Ovary (tissue), 9 donors: ENCODE results near the gene POMC. TPM values are rescaled to one million over a fixed set of nuclear protein-coding genes. Genes with fewer than 3 reads are reported as not detected.
"Not testable (repeated sequence)": the region's sequence is repeated elsewhere in the genome, so short reads cannot be mapped to it uniquely, and the experiment has no call there.

Experiments used
- DNase-seq, 5 donors: peaks; one replicate each; pipeline ENCODE4 v3.0.0-alpha.2; 2019 to 2020
- H3K27ac ChIP-seq, 2 donors: fragments of 200-600 bp; one replicate each; pipeline versions ENCODE4 v1.5.1 to v1.8.0; 2019 to 2022
- H3K27me3 ChIP-seq: fragments of 200-600 bp; one replicate; pipeline ENCODE4 v1.8.0; 2022
- H3K36me3 ChIP-seq: fragments of 200-600 bp; sonication (generic); one replicate; pipeline ENCODE4 v1.5.1; 2019
- H3K4me1 ChIP-seq: one replicate; pipeline ENCODE4 v1.8.1; 2013; ENCODE audit warnings: mild to moderate bottlenecking, moderate library complexity; ENCODE audit not compliant: insufficient read depth
- H3K4me3 ChIP-seq: fragments of 200-600 bp; sonication (generic); one replicate; pipeline ENCODE4 v1.5.1; 2017
- H3K9me3 ChIP-seq, 2 donors: fragments of 200-600 bp in 1 of 2; sonication (generic) in 1 of 2; one replicate each; pipeline versions ENCODE4 v1.5.1 to v1.8.1; 2013 to 2019; ENCODE audit warnings: mild to moderate bottlenecking in 1 of 2, moderate library complexity in 1 of 2
- EP300 ChIP-seq: sonication (generic); formaldehyde crosslinking; IDR thresholded peaks from one replicate; pipeline ENCODE4 v1.6.1; 2017; ENCODE audit warnings: antibody characterized with exemption
- POLR2A ChIP-seq: fragments of 450-650 bp; IDR thresholded peaks from one replicate; pipeline ENCODE4 v1.6.1; 2017; ENCODE audit warnings: antibody characterized with exemption, mild to moderate bottlenecking, moderate library complexity
- WGBS, 3 donors: extraction: QIAGEN DNeasy Blood & Tissue Kit in 1 of 3; methylation state at CpG; one replicate each; pipeline versions ENCODE4 v1.1.5 to v1.1.7; 2013 to 2017; 5-methylcytosine and 5-hydroxymethylcytosine counted together
- intact Hi-C, 4 donors: fragments of 100-400 bp; cut with DNase I; formaldehyde crosslinking; loops; one replicate each; pipeline versions ENCODE4 v1.11.0 to v1.15.1; 2022 to 2023
- polyA plus RNA-seq, 2 donors: library from polyadenylated mRNA; stranded (reverse); fragments of 200-250 nt in 1 of 2; fragments of 350-450 nt in 1 of 2; fragmentation: Illumina TruSeq in 1 of 2; extraction: RNeasy Lipid Tissue Mini Kit (QIAGEN cat#74804) in 1 of 2; gene quantifications; one replicate each; pipeline ENCODE4 v1.2.3, GENCODE V29; 2013 to 2014
- total RNA-seq, 7 donors: library from RNA; depleted of rRNA in 2 of 7; stranded (reverse); fragments of >200 nt in 2 of 7; fragmentation: NEBNext Ultra II Directional in 3 of 7; extraction: Animal tissue kit (Norgen Biotek cat#: 25700) in 3 of 7; gene quantifications; one replicate each; pipeline versions ENCODE4 v1.1.0 to v1.2.4, GENCODE V29; 2016 to 2023
- TF ChIP-seq, protein P1 (sequence below), 3 donors: fragments of 450-650 bp in 2 of 3; fragments of 200-600 bp in 1 of 3; IDR thresholded peaks; one replicate each; pipeline versions ENCODE4 v1.5.1 to v1.8.0; 2016 to 2022; ENCODE audit warnings: antibody characterized with exemption in 3 of 3, mild to moderate bottlenecking in 1 of 3
- donor health status: DM: no; HTN: no; CAD: no; lungs with moderate emphysema.
- donor health status: DM: no; HTN: no; CAD: no.
- donor health status: Bipolar disorder and iron deficiency.
- donor health status: DM: yes; HTN: yes; CAD: no.
- donor health status: DM: no; HTN: no; CAD: no.
- donor health status: DM: yes; HTN: yes; CAD: no.

The POMC gene
- total and polyA plus RNA-seq, 9 donors: 1.4 to 5.0 (median 2.4) TPM; not detected in 1

DNA sequence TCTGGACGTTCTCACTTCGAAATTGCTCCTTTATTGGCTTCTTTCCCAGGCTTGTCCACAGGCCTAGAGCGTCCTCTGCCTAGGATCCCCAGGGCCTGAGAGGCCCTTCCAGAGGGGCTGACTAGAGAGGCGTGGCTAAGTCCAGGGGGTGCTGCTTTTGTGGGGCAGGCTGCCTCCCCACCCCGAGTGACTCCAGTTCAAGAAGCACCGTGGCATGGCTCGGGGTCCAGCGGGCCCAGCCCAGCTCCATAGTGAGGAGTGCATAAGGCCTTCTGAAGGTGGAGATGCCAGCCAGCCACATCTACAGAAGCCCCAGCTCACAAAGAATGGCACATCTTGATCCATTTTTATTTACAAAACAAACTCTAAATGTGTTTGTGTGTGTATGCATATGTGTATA, 44.8 kb upstream of the POMC start:
- H3K36me3 ChIP-seq: no peaks in the 10 kb centered on the region
- WGBS, 3 donors: 51 to 60% (median 53%) methylated on average over 8 of the region's 8 CpGs
- intact Hi-C loops: no loop called here
- no peak for DNase-seq
- peaks cover 2% of the 10 kb centered on the region for H3K4me1 ChIP-seq
- TF ChIP-seq, protein P1, sequence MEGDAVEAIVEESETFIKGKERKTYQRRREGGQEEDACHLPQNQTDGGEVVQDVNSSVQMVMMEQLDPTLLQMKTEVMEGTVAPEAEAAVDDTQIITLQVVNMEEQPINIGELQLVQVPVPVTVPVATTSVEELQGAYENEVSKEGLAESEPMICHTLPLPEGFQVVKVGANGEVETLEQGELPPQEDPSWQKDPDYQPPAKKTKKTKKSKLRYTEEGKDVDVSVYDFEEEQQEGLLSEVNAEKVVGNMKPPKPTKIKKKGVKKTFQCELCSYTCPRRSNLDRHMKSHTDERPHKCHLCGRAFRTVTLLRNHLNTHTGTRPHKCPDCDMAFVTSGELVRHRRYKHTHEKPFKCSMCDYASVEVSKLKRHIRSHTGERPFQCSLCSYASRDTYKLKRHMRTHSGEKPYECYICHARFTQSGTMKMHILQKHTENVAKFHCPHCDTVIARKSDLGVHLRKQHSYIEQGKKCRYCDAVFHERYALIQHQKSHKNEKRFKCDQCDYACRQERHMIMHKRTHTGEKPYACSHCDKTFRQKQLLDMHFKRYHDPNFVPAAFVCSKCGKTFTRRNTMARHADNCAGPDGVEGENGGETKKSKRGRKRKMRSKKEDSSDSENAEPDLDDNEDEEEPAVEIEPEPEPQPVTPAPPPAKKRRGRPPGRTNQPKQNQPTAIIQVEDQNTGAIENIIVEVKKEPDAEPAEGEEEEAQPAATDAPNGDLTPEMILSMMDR (IDR thresholded peaks at IDR 0.05): no peak
- no peak for TF ChIP-seq POLR2A
- no peak for TF ChIP-seq EP300
- H3K27ac ChIP-seq: no peak overlapping the region
- H3K4me3 ChIP-seq: no peak overlapping the region
- H3K27me3 ChIP-seq: no peaks in the 10 kb centered on the region
- no peaks in the 10 kb centered on the region for H3K9me3 ChIP-seq

DNA sequence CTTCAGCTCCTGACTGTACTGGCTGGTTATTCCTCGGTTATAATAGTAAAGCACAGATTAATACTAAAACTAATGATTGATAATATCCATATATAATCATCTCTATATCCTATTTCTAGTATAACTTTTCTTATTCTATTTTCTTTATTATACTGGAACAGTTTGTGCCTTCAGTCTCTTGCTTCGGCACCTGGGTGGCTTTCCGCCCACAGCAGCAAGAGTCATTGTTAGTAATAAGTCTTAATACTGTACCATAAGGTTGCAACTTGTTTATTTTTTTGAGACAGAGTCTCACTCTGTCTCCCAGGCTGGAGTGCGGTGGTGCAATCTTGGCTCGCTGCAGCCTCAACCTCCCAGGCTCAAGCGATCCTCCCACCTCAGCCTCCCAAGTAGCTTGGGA, 42.5 kb upstream of the POMC start:
- H3K9me3 ChIP-seq, H3K4me3 ChIP-seq, DNase-seq, H3K27ac ChIP-seq, H3K36me3 ChIP-seq, H3K4me1 ChIP-seq, H3K27me3 ChIP-seq, intact Hi-C loops: not testable (repeated sequence)
- WGBS, 3 donors: 92 to 95% (median 93%) methylated on average over 6 of the region's 6 CpGs

DNA sequence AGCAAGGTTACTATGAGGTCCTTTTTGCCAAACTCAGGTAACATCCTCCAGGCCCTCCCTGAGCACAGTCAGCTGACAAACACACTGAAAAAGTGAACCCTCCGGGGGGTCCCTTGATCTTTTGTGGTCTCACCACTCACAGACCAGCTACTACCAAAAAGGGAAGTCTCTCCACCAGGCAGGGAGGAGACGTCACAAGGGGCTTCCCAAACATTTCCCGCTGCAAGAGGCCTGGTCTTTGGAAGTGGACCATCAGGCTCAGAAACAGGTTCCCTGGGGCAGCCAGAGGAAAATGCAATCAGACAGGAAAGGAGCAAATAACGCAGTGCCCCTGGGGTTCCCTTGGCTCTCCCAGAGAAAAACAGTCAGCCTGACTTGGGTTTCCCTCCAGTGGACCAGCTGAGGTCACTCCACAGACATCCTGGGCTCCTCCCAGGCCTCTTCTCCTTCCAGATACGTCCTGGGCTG, 38.7 kb upstream of the POMC start:
- WGBS, 3 donors: 70 to 75% (median 71%) methylated on average over 5 of the region's 5 CpGs
- Histone ChIP-seq H3K9me3 (no peaks in the 10 kb centered on the region), H3K4me1 (no peaks in the 10 kb centered on the region), H3K27ac (no peak overlapping the region), H3K27me3 (no peaks in the 10 kb centered on the region), H3K36me3 (no peaks in the 10 kb centered on the region), H3K4me3 (no peak overlapping the region)
- no peak for TF ChIP-seq EP300
- TF ChIP-seq, protein P1 (IDR thresholded peaks at IDR 0.05): no peak
- no peak for TF ChIP-seq POLR2A
- intact Hi-C loops: no loop called here
- DNase-seq: no peak

DNA sequence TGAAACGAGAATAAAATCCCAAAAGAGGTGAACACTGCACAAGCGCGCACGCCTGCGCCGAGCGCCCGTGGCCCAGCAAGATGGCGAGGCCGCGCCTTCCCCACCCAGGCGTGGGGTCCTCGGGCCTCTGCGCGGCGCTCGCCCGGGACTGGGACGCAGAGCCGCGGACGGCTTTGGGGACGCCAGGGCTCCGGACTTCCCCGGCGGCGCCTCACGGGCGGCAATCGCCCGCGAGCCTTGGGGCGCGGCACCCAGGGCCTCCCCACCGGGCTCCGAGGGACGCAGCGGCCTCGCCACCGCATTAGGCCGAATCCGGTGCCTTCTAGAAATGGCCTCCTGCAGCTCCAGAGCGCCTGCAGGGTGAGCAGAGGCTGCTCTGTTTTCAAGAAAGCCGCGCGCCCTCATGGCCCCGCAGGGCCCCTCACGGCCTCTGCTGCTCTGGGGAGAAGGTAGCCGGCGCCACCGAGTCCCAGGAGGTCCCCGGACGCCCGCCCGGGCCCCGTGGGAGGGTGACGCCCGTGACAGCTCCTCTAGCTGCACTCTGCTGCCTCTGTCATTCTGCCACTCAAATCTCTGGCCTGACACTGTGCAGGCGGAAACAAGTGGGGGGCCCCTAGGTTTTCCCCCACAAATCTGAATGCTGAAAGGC, 35.9 kb upstream of the POMC start:
- Histone ChIP-seq H3K4me1 (no peaks in the 10 kb centered on the region), H3K36me3 (no peaks in the 10 kb centered on the region), H3K4me3 (peak overlapping the region; percentile 5), H3K27ac (peak overlapping the region in 1 of 2 donors; percentile 44), H3K9me3 (no peaks in the 10 kb centered on the region), H3K27me3 (no peaks in the 10 kb centered on the region)
- intact Hi-C loops: no loop called here
- TF ChIP-seq POLR2A: no peak
- TF ChIP-seq EP300: no peak
- no peak for DNase-seq
- WGBS, 3 donors: 36 to 49% (median 37%) methylated on average over 48 to 59 of the region's 59 CpGs

DNA sequence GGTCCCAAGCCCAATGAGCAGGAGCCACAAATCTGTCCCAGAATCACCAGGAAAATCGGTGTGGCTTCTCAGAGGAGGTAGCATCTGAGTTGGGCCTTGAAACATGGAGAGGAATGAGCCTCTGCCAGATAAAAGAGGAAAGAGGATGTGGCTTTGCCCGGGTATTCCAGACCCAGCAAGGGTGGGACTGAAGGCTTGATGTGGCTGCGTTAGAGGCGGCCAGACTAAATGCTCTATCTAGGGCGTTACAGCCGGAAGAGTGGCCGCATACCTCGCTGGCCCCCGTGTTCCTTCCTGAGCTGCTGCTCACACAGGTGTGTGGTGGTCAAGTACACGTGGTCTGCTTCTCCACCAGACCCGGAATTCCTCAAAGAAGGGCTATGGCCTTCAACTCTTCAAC, 33.9 kb upstream of the POMC start:
- WGBS, 3 donors: 87 to 90% (median 89%) methylated on average over 11 of the region's 11 CpGs
- intact Hi-C loops: no loop called here
- no peak overlapping the region for H3K27ac ChIP-seq
- no peaks in the 10 kb centered on the region for H3K4me1 ChIP-seq
- H3K4me3 ChIP-seq: no peak overlapping the region
- no peaks in the 10 kb centered on the region for H3K9me3 ChIP-seq
- no peak for DNase-seq
- H3K36me3 ChIP-seq: no peaks in the 10 kb centered on the region
- no peaks in the 10 kb centered on the region for H3K27me3 ChIP-seq
- TF ChIP-seq EP300 (no peak), POLR2A (no peak)
- TF ChIP-seq, protein P1 (IDR thresholded peaks at IDR 0.05): no peak
